ENCODE data around the gene AXIN2. TPM values are rescaled to one million over a fixed set of nuclear protein-coding genes. Genes with fewer than 3 reads are reported as not detected.

The AXIN2 gene
- polyA plus RNA-seq, 3 donors = 0.10 TPM; not detected in 2

- Histone ChIP-seq H3K27ac (ENCODE audit: low read depth in 1 of 2, low read length in 2 of 2) (no peak overlapping the region), H3K9me3 (replicated peaks in 1 of 2; ENCODE audit: control insufficient read depth in 1 of 2, insufficient read depth in 1 of 2, low read length in 2 of 2) (peaks cover 0 to 8% of the 10 kb centered on the region in 2 donors)
- 83% methylated on average over 8 of the region's 10 CpGs for WGBS (ENCODE audit: insufficient coverage)
Observed at GRCh38 chr17:65583921-65584603, 22.6 kb upstream of the AXIN2 start.

GRCh38 chr17:65576939-65577338 lies 15.5 kb upstream of the AXIN2 start:
- Mint-ChIP-seq H3K27ac (no peak overlapping the region), H3K36me3 (no peaks in the 10 kb centered on the region), H3K27me3 (ENCODE audit: low read depth in 3 of 3) (peaks cover 2 to 14% (median 8%) of the 10 kb centered on the region in 3 donors), H3K4me1 (no peaks in the 10 kb centered on the region), H3K4me3 (no peak overlapping the region), H3K9me3 (peaks cover 0 to 19% (median 10%) of the 10 kb centered on the region in 7 donors)
- intact Hi-C loops (cut with micrococcal nuclease) = no loop called here
- H3K27me3 ChIP-seq (ENCODE audit: control insufficient read depth in 2 of 2, insufficient read depth in 2 of 2, low read length in 2 of 2) = no peaks in the 10 kb centered on the region
- H3K79me2 ChIP-seq (ENCODE audit: insufficient read depth, low read length) = no peaks in the 10 kb centered on the region
- H3K4me1 ChIP-seq (ENCODE audit: control insufficient read depth in 1 of 2, insufficient read depth in 2 of 2, low read length in 2 of 2) = no peaks in the 10 kb centered on the region
- H3K9ac ChIP-seq (ENCODE audit: insufficient read depth, low read length, poor library complexity, severe bottlenecking) = no peak overlapping the region
- WGBS (ENCODE audit: insufficient coverage) = 87% methylated on average over 11 of the region's 12 CpGs
- H3K4me2 ChIP-seq (replicated peaks; ENCODE audit: extremely low read depth, low read length, poor library complexity, severe bottlenecking) = no peak overlapping the region
- no peaks in the 10 kb centered on the region for H3K36me3 ChIP-seq (replicated peaks in 1 of 2; ENCODE audit: control insufficient read depth in 1 of 2, insufficient read depth in 2 of 2, low read length in 2 of 2)
- no peak for TF ChIP-seq CTCF (IDR thresholded peaks at IDR 0.05)
- peaks cover 0 to 5% of the 10 kb centered on the region in 2 donors for H3K9me3 ChIP-seq (replicated peaks in 1 of 2; ENCODE audit: control insufficient read depth in 1 of 2, insufficient read depth in 1 of 2, low read length in 2 of 2)
- no peak overlapping the region for H3K4me3 ChIP-seq (replicated peaks in 1 of 3; ENCODE audit: low read depth in 2 of 3, low read length in 3 of 3)
- no peak for DNase-seq
- H3K27ac ChIP-seq (ENCODE audit: low read depth in 1 of 2, low read length in 2 of 2) = no peak overlapping the region
- no peak overlapping the region for H2AFZ ChIP-seq (ENCODE audit: insufficient read depth, low read depth, low read length, poor library complexity, severe bottlenecking)
- no peaks in the 10 kb centered on the region for H4K20me1 ChIP-seq (ENCODE audit: insufficient read depth, low read length)

More at GRCh38 chr17:65583921-65584603, 22.6 kb upstream of the AXIN2 start:
- H3K9ac ChIP-seq (ENCODE audit: insufficient read depth, low read length, poor library complexity, severe bottlenecking) = no peak overlapping the region
- no peaks in the 10 kb centered on the region for H3K36me3 ChIP-seq (replicated peaks in 1 of 2; ENCODE audit: control insufficient read depth in 1 of 2, insufficient read depth in 2 of 2, low read length in 2 of 2)
- Mint-ChIP-seq H3K4me3 (no peak overlapping the region), H3K36me3 (no peaks in the 10 kb centered on the region), H3K27ac (no peak overlapping the region), H3K4me1 (no peaks in the 10 kb centered on the region), H3K9me3 (peaks cover 3 to 18% (median 6%) of the 10 kb centered on the region in 7 donors), H3K27me3 (ENCODE audit: low read depth in 3 of 3) (peaks cover 0 to 7% (median 1%) of the 10 kb centered on the region in 3 donors)
- no peaks in the 10 kb centered on the region for H3K4me1 ChIP-seq (ENCODE audit: control insufficient read depth in 1 of 2, insufficient read depth in 2 of 2, low read length in 2 of 2)
- intact Hi-C loops (cut with micrococcal nuclease) = no loop called here
- H3K27me3 ChIP-seq (ENCODE audit: control insufficient read depth in 2 of 2, insufficient read depth in 2 of 2, low read length in 2 of 2) = no peaks in the 10 kb centered on the region
- H3K4me3 ChIP-seq (replicated peaks in 1 of 3; ENCODE audit: low read depth in 2 of 3, low read length in 3 of 3) = no peak overlapping the region
- TF ChIP-seq CTCF (IDR thresholded peaks at IDR 0.05) = no peak
- H4K20me1 ChIP-seq (ENCODE audit: insufficient read depth, low read length) = no peaks in the 10 kb centered on the region
- no peak for DNase-seq
- H2AFZ ChIP-seq (ENCODE audit: insufficient read depth, low read depth, low read length, poor library complexity, severe bottlenecking) = no peak overlapping the region
- no peaks in the 10 kb centered on the region for H3K79me2 ChIP-seq (ENCODE audit: insufficient read depth, low read length)
- no peak overlapping the region for H3K4me2 ChIP-seq (replicated peaks; ENCODE audit: extremely low read depth, low read length, poor library complexity, severe bottlenecking)
